MCF 10A (cell line): ENCODE results near the gene SPINT1. TPM values are rescaled to one million over a fixed set of nuclear protein-coding genes. Genes with fewer than 3 reads are reported as not detected.

Experiments
- Bru-seq: library from RNA; stranded (reverse); fragments of 400-500 nt; gene quantifications from one replicate; lab custom pipeline; 2021; lab: Mats Ljungman, UMichigan
- BruChase-seq, 2 experiments: library from RNA; stranded (reverse); fragments of 400-500 nt; gene quantifications; one replicate each; lab custom pipeline; 2021; lab: Mats Ljungman, UMichigan
- BruUV-seq: library from RNA; stranded (reverse); fragments of 400-500 nt; replicated peaks from 2 replicates; lab custom pipeline; 2021; lab: Mats Ljungman, UMichigan
- CTCF ChIA-PET: fragments of 300-600 bp; sonication (Branson Sonifier 250); formaldehyde crosslinking; extraction: SDS; loops from one replicate; lab custom pipeline; 2021; ENCODE audit warnings: antibody characterized with exemption, inconsistent platforms; lab: Yijun Ruan, JAX
- POLR2A ChIA-PET: fragments of 300-600, 350-650 bp; sonication (Branson Sonifier 250); formaldehyde crosslinking; extraction: SDS; loops from one replicate; lab custom pipeline; 2020; ENCODE audit warnings: antibody characterized with exemption, inconsistent platforms; lab: Yijun Ruan, JAX
- DNase-seq: peaks from one replicate; pipeline ENCODE4 v3.0.0-alpha.2; 2018; ENCODE audit not compliant: unreplicated experiment
- H3K27ac Mint-ChIP-seq: one replicate; pipeline ENCODE4 v1.8.0; 2022; ENCODE audit warnings: mild to moderate bottlenecking, low read depth, mixed read lengths; ENCODE audit not compliant: unreplicated experiment
- H3K27me3 Mint-ChIP-seq: one replicate; pipeline ENCODE4 v1.8.0; 2022; ENCODE audit warnings: mixed read lengths; ENCODE audit not compliant: insufficient read depth, unreplicated experiment
- H3K36me3 Mint-ChIP-seq: one replicate; pipeline ENCODE4 v1.8.0; 2022; ENCODE audit warnings: mild to moderate bottlenecking, moderate library complexity, mixed read lengths; ENCODE audit not compliant: insufficient read depth, unreplicated experiment
- H3K4me1 Mint-ChIP-seq: one replicate; pipeline ENCODE4 v1.8.0; 2022; ENCODE audit warnings: mixed read lengths; ENCODE audit not compliant: insufficient read depth, unreplicated experiment
- H3K4me3 Mint-ChIP-seq: one replicate; pipeline ENCODE4 v1.8.0; 2022; ENCODE audit warnings: mild to moderate bottlenecking, moderate library complexity, mixed read lengths; ENCODE audit not compliant: unreplicated experiment
- H3K9me3 Mint-ChIP-seq: one replicate; pipeline ENCODE4 v1.8.0; 2022; ENCODE audit warnings: mixed read lengths; ENCODE audit not compliant: unreplicated experiment
- CTCF ChIP-seq: fragments of 200-600 bp; IDR thresholded peaks from one replicate; pipeline ENCODE4 v1.8.0; 2022; ENCODE audit warnings: antibody characterized with exemption, mild to moderate bottlenecking; ENCODE audit not compliant: unreplicated experiment
- intact Hi-C: fragments of 100-400 bp; cut with micrococcal nuclease; formaldehyde crosslinking; loops from 2 replicates; pipeline ENCODE4 v1.14.1; 2022
- long read RNA-seq: library from polyadenylated mRNA; stranded (forward); transcript quantifications from one replicate; pipeline ENCODE4 v2.0.0, GENCODE V29; 2022
- total RNA-seq: library from RNA; stranded (reverse); gene quantifications from 2 replicates; pipeline ENCODE4 v1.2.3, GENCODE V29; 2022

SPINT1 gene, protein sequence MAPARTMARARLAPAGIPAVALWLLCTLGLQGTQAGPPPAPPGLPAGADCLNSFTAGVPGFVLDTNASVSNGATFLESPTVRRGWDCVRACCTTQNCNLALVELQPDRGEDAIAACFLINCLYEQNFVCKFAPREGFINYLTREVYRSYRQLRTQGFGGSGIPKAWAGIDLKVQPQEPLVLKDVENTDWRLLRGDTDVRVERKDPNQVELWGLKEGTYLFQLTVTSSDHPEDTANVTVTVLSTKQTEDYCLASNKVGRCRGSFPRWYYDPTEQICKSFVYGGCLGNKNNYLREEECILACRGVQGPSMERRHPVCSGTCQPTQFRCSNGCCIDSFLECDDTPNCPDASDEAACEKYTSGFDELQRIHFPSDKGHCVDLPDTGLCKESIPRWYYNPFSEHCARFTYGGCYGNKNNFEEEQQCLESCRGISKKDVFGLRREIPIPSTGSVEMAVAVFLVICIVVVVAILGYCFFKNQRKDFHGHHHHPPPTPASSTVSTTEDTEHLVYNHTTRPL
- 57.9 and 68.6 TPM in 2 replicates for total RNA-seq
- percentile 63 among the genes with signal in this experiment for Bru-seq, nascent RNA
- BruChase-seq, experiment 1, labeled RNA remaining after a 6-hour chase: percentile 85 among the genes with signal in this experiment
- BruChase-seq, experiment 2, labeled RNA remaining after a 2-hour chase: percentile 63 among the genes with signal in this experiment
- long read RNA-seq, transcript SPINT1-201 (11 exons, 3,056 nt): minor isoform, 75 of 261 reads
- long read RNA-seq, transcript SPINT1-202 (11 exons, 2,456 nt): major isoform, 92 of 261 reads
- long read RNA-seq, partial matches to known transcripts: 39 of 261 reads
- long read RNA-seq, other reads (novel, unspliced or antisense): 53 of 261 reads

GRCh38 chr15:40843885-40844695, at the start of gene SPINT1:
SPINT1 (plus strand) TSS chr15:40844048; CDS start chr15:40844555, 507 bp downstream.
- H3K4me3 Mint-ChIP-seq: peak within 1 kb of the TSS; percentile 96
- ChIA-PET CTCF (interaction anchor here (0.6 to 9.3 kb wide), 15 partner anchors 15 to 464 kb away, joined by 3 to 130 read pairs (median 3); partner anchors contain the start of gene C15orf62), POLR2A (interaction anchor here (0.7 to 5.5 kb wide), 35 partner anchors 9 to 279 kb away, joined by 3 to 58 read pairs (median 5); partner anchors contain the start of genes C15orf62, CCDC32, DNAJC17 and GCHFR)
- TF ChIP-seq CTCF: no peak
- peak; percentile 69 for DNase-seq
- H3K27ac Mint-ChIP-seq: peak within 1 kb of the TSS; percentile 82
- no peaks in the 10 kb centered on the region for H3K9me3 Mint-ChIP-seq
- peaks cover 10% of the 10 kb centered on the region for H3K36me3 Mint-ChIP-seq
- no peaks in the 10 kb centered on the region for H3K27me3 Mint-ChIP-seq
- intact Hi-C loops: no loop called here
- peaks cover 29% of the 10 kb centered on the region for H3K4me1 Mint-ChIP-seq
- no TSS peak for BruUV-seq

- Mint-ChIP-seq H3K4me1 (peaks cover 32% of the 10 kb centered on the region), H3K9me3 (no peaks in the 10 kb centered on the region), H3K27me3 (no peaks in the 10 kb centered on the region), H3K36me3 (peaks cover 31% of the 10 kb centered on the region), H3K27ac (peak overlapping the region; percentile 8), H3K4me3 (no peak overlapping the region)
- no TSS peak for BruUV-seq
- no peak for TF ChIP-seq CTCF
- intact Hi-C loops: no loop called here
- ChIA-PET POLR2A (interaction anchor here (1.5 kb wide), 1 partner anchor 9 kb away, joined by 4 read pairs; no protein-coding TSS in a partner anchor), CTCF (interaction anchor here (0.6 to 1.1 kb wide), 4 partner anchors 9 to 86 kb away, joined by 3 to 4 read pairs (median 3); no protein-coding TSS in a partner anchor)
- DNase-seq: no peak
Observed at GRCh38 chr15:40796041-40796440, 47.8 kb upstream of the SPINT1 start.

DNA sequence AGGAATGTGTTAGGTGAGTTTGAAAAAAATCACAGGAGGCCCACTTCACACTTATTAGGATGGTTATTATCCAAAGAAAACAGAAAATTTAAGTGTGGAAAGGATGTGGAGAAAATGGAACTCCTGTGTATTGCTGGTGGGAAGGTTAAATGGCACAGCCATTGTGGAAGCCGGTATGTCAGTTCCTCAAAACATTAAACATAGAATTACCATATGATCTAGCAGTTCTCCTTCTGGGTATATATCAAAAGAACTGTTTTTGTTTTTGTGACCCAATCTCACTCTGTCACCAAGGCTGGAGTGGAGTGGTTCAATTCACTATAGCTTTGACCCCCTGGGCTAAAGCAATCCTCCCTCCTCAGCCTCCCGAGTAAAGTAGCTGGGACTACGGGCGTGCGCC, 47.3 kb upstream of the SPINT1 start:
- ChIA-PET CTCF (interaction anchor here (0.6 to 1.2 kb wide), 6 partner anchors 9 to 89 kb away, joined by 3 to 5 read pairs (median 4); no protein-coding TSS in a partner anchor), POLR2A (interaction anchor here (0.7 to 1.5 kb wide), 3 partner anchors 9 to 47 kb away, joined by 3 to 4 read pairs (median 3); no protein-coding TSS in a partner anchor)
- Mint-ChIP-seq H3K4me1 (peaks cover 32% of the 10 kb centered on the region), H3K4me3 (no peak overlapping the region), H3K27ac (no peak overlapping the region), H3K27me3 (no peaks in the 10 kb centered on the region), H3K36me3 (peaks cover 36% of the 10 kb centered on the region), H3K9me3 (no peaks in the 10 kb centered on the region)
- BruUV-seq: no TSS peak
- TF ChIP-seq CTCF: no peak
- no peak for DNase-seq
- intact Hi-C loops: no loop called here
